ENCODE measurements around the gene KSR1. TPM values are rescaled to one million over a fixed set of nuclear protein-coding genes. Genes with fewer than 3 reads are reported as not detected.

The KSR1 gene
- polyA plus RNA-seq, 1 of the 3 experiments (the other 2 are of a cell fraction): 7.5 TPM

- DNase-seq: no peak
- Histone ChIP-seq H3K79me2 (ENCODE audit: insufficient read depth) (no peaks in the 10 kb centered on the region), H3K27ac (ENCODE audit: low read depth in 2 of 2, low read length in 1 of 2) (no peak overlapping the region), H3K4me3 (ENCODE audit: low read depth in 2 of 2, low read length in 1 of 2) (no peak overlapping the region), H3K4me1 (ENCODE audit: control insufficient read depth in 1 of 2, insufficient read depth in 2 of 2, low read depth in 1 of 2, low read length in 1 of 2) (peaks cover 8 to 14% of the 10 kb centered on the region in 2 experiments; a peak in 2 of 4 replicates), H3K9ac (no peak overlapping the region), H2AFZ (ENCODE audit: low read depth) (no peak overlapping the region), H3F3A (replicated peaks; ENCODE audit: insufficient read depth) (no peaks in the 10 kb centered on the region), H4K20me1 (ENCODE audit: insufficient read depth) (no peaks in the 10 kb centered on the region), H3K9me2 (no peaks in the 10 kb centered on the region), H3K9me3 (no peaks in the 10 kb centered on the region), H3K27me3 (ENCODE audit: insufficient read depth) (no peaks in the 10 kb centered on the region), H3K36me3 (replicated peaks in 1 of 2; ENCODE audit: control insufficient read depth in 1 of 2, insufficient read depth in 2 of 2, low read length in 1 of 2) (no peaks in the 10 kb centered on the region), H3K4me2 (no peak overlapping the region)
- TF ChIP-seq USF2 (IDR thresholded peaks at IDR 0.05; ENCODE audit: borderline replicate concordance, low read depth, low read length) (no peak), SMC3 (IDR thresholded peaks at IDR 0.05; ENCODE audit: low read depth, low read length) (no peak), TAF1 (IDR thresholded peaks at IDR 0.05; ENCODE audit: borderline replicate concordance, low read depth, low read length) (no peak), GABPA (IDR thresholded peaks at IDR 0.05; ENCODE audit: low read depth) (no peak), RFX5 (IDR thresholded peaks at IDR 0.05; ENCODE audit: low read length) (no peak), CHD2 (IDR thresholded peaks at IDR 0.05; ENCODE audit: low read length, partially characterized antibody) (no peak), RAD21 (IDR thresholded peaks at IDR 0.05; ENCODE audit: low read length) (no peak), TEAD4 (IDR thresholded peaks at IDR 0.05; ENCODE audit: borderline replicate concordance, insufficient read depth) (no peak), MXI1 (IDR thresholded peaks at IDR 0.05; ENCODE audit: low read depth, low read length) (no peak), RCOR1 (IDR thresholded peaks at IDR 0.05; ENCODE audit: low read length) (no peak), IRF3 (IDR thresholded peaks at IDR 0.05; ENCODE audit: low read depth, low read length) (no peak), YY1 (IDR thresholded peaks at IDR 0.05; ENCODE audit: low read depth) (no peak), SIN3A (IDR thresholded peaks at IDR 0.05; ENCODE audit: borderline replicate concordance, low read depth, low read length) (no peak), ELF1 (IDR thresholded peaks at IDR 0.05) (no peak)
- WGBS (ENCODE audit: low lambda C conversion rate): 91% methylated on average over 3 of the region's 3 CpGs
- ChIA-PET POLR2A (no interaction called here), CTCF (no interaction called here)
Measured at GRCh38 chr17:27536781-27537180, 80.5 kb downstream of the KSR1 start.

- Histone ChIP-seq H4K20me1 (ENCODE audit: insufficient read depth) (no peaks in the 10 kb centered on the region), H3K4me1 (ENCODE audit: control insufficient read depth in 1 of 2, insufficient read depth in 2 of 2, low read depth in 1 of 2, low read length in 1 of 2) (peaks cover 7 to 14% of the 10 kb centered on the region in 2 experiments; a peak in 2 of 4 replicates), H3F3A (replicated peaks; ENCODE audit: insufficient read depth) (no peaks in the 10 kb centered on the region), H3K4me3 (ENCODE audit: low read depth in 2 of 2, low read length in 1 of 2) (no peak overlapping the region), H3K9me3 (no peaks in the 10 kb centered on the region), H3K9ac (no peak overlapping the region), H3K79me2 (ENCODE audit: insufficient read depth) (no peaks in the 10 kb centered on the region), H2AFZ (ENCODE audit: low read depth) (no peak overlapping the region), H3K4me2 (no peak overlapping the region), H3K9me2 (no peaks in the 10 kb centered on the region), H3K27ac (ENCODE audit: low read depth in 2 of 2, low read length in 1 of 2) (no peak overlapping the region), H3K27me3 (ENCODE audit: insufficient read depth) (no peaks in the 10 kb centered on the region), H3K36me3 (replicated peaks in 1 of 2; ENCODE audit: control insufficient read depth in 1 of 2, insufficient read depth in 2 of 2, low read length in 1 of 2) (no peaks in the 10 kb centered on the region)
- ChIA-PET POLR2A (no interaction called here), CTCF (interaction anchor here (0.8 to 1.3 kb wide), 2 partner anchors 65 to 205 kb away, joined by 3 read pairs; no protein-coding TSS in a partner anchor)
- WGBS (ENCODE audit: low lambda C conversion rate): 77% methylated on average over 8 of the region's 11 CpGs
- no peak for TF ChIP-seq PBX3 (IDR thresholded peaks at IDR 0.05)
- TF ChIP-seq MEF2A (IDR thresholded peaks at IDR 0.05; ENCODE audit: borderline replicate concordance, low read depth): no peak
- TF ChIP-seq YY1 (IDR thresholded peaks at IDR 0.05; ENCODE audit: low read depth): no peak
- TF ChIP-seq USF1 (IDR thresholded peaks at IDR 0.05; ENCODE audit: borderline replicate concordance, low read depth): no peak
- no peak for TF ChIP-seq CHD2 (IDR thresholded peaks at IDR 0.05; ENCODE audit: low read length, partially characterized antibody)
- TF ChIP-seq TEAD4 (IDR thresholded peaks at IDR 0.05; ENCODE audit: borderline replicate concordance, insufficient read depth): no peak
- TF ChIP-seq SMC3 (IDR thresholded peaks at IDR 0.05; ENCODE audit: low read depth, low read length): no peak
- TF ChIP-seq EZH2phosphoT487 (IDR thresholded peaks at IDR 0.05; ENCODE audit: borderline replicate concordance, low read depth): no peak
- no peak for DNase-seq
Measured at GRCh38 chr17:27538156-27538955, 82.1 kb downstream of the KSR1 start.
